ENCODE results near the gene KRTAP12-1. TPM values are rescaled to one million over a fixed set of nuclear protein-coding genes. Genes with fewer than 3 reads are reported as not detected.

Gene KRTAP12-1
- total and polyA plus RNA-seq, 4 donors, result not detected

- Histone ChIP-seq H3K27ac (ENCODE audit: low read depth in 1 of 2, low read length in 1 of 2) (no peak overlapping the region), H3K4me3 (no peak overlapping the region), H3K4me1 (ENCODE audit: control insufficient read depth in 5 of 5, insufficient read depth in 5 of 5, low read length in 5 of 5) (no peaks in the 10 kb centered on the region), H3K9ac (ENCODE audit: insufficient read depth in 1 of 2, low read length in 2 of 2) (no peak overlapping the region), H3K9me3 (ENCODE audit: control insufficient read depth in 4 of 4, insufficient read depth in 3 of 4, low read length in 3 of 4) (peaks cover 0 to 6% (median 4%) of the 10 kb centered on the region in 4 donors), H3K36me3 (ENCODE audit: control insufficient read depth in 4 of 4, insufficient read depth in 4 of 4, low read length in 4 of 4) (no peaks in the 10 kb centered on the region), H3K27me3 (ENCODE audit: control insufficient read depth in 3 of 3, insufficient read depth in 3 of 3, low read length in 2 of 3) (peaks cover 2 to 18% (median 9%) of the 10 kb centered on the region in 3 donors)
- ATAC-seq (ENCODE audit: insufficient read depth, low FRiP score), result no peak
- WGBS, 2 donors, result 79 to 81% methylated on average over 8 of the region's 8 CpGs
- no peak for TF ChIP-seq CTCF (IDR thresholded peaks at IDR 0.05; ENCODE audit: control extremely low read depth, extremely low read depth)
- DNase-seq, result no peak
These were observed 13.7 kb upstream of the KRTAP12-1 start for GRCh38 chr21:44695641-44696040.

- no peak for ATAC-seq (ENCODE audit: insufficient read depth, low FRiP score)
- no peak for TF ChIP-seq CTCF (IDR thresholded peaks at IDR 0.05; ENCODE audit: control extremely low read depth, extremely low read depth)
- Histone ChIP-seq H3K9me3 (ENCODE audit: control insufficient read depth in 4 of 4, insufficient read depth in 3 of 4, low read length in 3 of 4) (peaks cover 0 to 6% (median 4%) of the 10 kb centered on the region in 4 donors), H3K4me1 (ENCODE audit: control insufficient read depth in 5 of 5, insufficient read depth in 5 of 5, low read length in 5 of 5) (no peaks in the 10 kb centered on the region), H3K36me3 (ENCODE audit: control insufficient read depth in 4 of 4, insufficient read depth in 4 of 4, low read length in 4 of 4) (no peaks in the 10 kb centered on the region), H3K27me3 (ENCODE audit: control insufficient read depth in 3 of 3, insufficient read depth in 3 of 3, low read length in 2 of 3) (peaks cover 2 to 20% (median 7%) of the 10 kb centered on the region in 3 donors), H3K27ac (ENCODE audit: low read depth in 1 of 2, low read length in 1 of 2) (no peak overlapping the region), H3K4me3 (no peak overlapping the region), H3K9ac (ENCODE audit: insufficient read depth in 1 of 2, low read length in 2 of 2) (no peak overlapping the region)
- DNase-seq, result no peak
- WGBS, 2 donors, result 68 to 75% methylated on average over 8 of the region's 8 CpGs
These were observed 13.2 kb upstream of the KRTAP12-1 start for GRCh38 chr21:44695184-44695583.

GRCh38 chr21:44694776-44695175 is 12.8 kb upstream of the KRTAP12-1 start:
- DNase-seq, result no peak
- no peak for TF ChIP-seq CTCF (IDR thresholded peaks at IDR 0.05; ENCODE audit: control extremely low read depth, extremely low read depth)
- H3K4me1 ChIP-seq (ENCODE audit: control insufficient read depth in 5 of 5, insufficient read depth in 5 of 5, low read length in 5 of 5), result no peaks in the 10 kb centered on the region
- H3K27me3 ChIP-seq (ENCODE audit: control insufficient read depth in 3 of 3, insufficient read depth in 3 of 3, low read length in 2 of 3), result peaks cover 2 to 20% (median 6%) of the 10 kb centered on the region in 3 donors
- ATAC-seq (ENCODE audit: insufficient read depth, low FRiP score), result no peak
- WGBS, 2 donors, result 69 to 74% methylated on average over 11 of the region's 11 CpGs
- no peak overlapping the region for H3K9ac ChIP-seq (ENCODE audit: insufficient read depth in 1 of 2, low read length in 2 of 2)
- no peak overlapping the region for H3K27ac ChIP-seq (ENCODE audit: low read depth in 1 of 2, low read length in 1 of 2)
- peaks cover 0 to 6% (median 4%) of the 10 kb centered on the region in 4 donors for H3K9me3 ChIP-seq (ENCODE audit: control insufficient read depth in 4 of 4, insufficient read depth in 3 of 4, low read length in 3 of 4)
- H3K36me3 ChIP-seq (ENCODE audit: control insufficient read depth in 4 of 4, insufficient read depth in 4 of 4, low read length in 4 of 4), result no peaks in the 10 kb centered on the region
- H3K4me3 ChIP-seq, result no peak overlapping the region

Data from lung (tissue), 12 donors.